CD4-positive, alpha-beta memory T cell (primary cell): ENCODE data around the gene ENTHD1. TPM values are rescaled to one million over a fixed set of nuclear protein-coding genes. Genes with fewer than 3 reads are reported as not detected.

Experiments used
- CTCF ChIA-PET: fragments of 350-600 bp; sonication (Branson Sonifier 250); formaldehyde crosslinking; loops from one replicate; lab custom pipeline; 2021; ENCODE audit warnings: inconsistent platforms; ENCODE audit not compliant: partially characterized antibody; lab: Charles Lee
- POLR2A ChIA-PET: fragments of 350-600 bp; sonication (Branson Sonifier 250); formaldehyde crosslinking; loops from one replicate; lab custom pipeline; 2021; ENCODE audit not compliant: partially characterized antibody; lab: Charles Lee
- DNase-seq, 5 donors: peaks; one replicate each; pipeline versions ENCODE4 v3.0.0 to v3.0.0-alpha.2; 2020 to 2022; ENCODE audit warnings: mixed read lengths in 1 of 5
- H3K27ac ChIP-seq: one replicate; pipeline ENCODE4 v1.7.0; 2013; ENCODE audit warnings: low read depth, low read length
- H3K27me3 ChIP-seq: 2 replicates; pipeline ENCODE4 v1.7.0; 2013; ENCODE audit warnings: mild to moderate bottlenecking, low read length, moderate library complexity; ENCODE audit not compliant: insufficient read depth
- H3K36me3 ChIP-seq: 2 replicates; pipeline ENCODE4 v1.7.0; 2013; ENCODE audit warnings: mild to moderate bottlenecking, low read length, moderate library complexity; ENCODE audit not compliant: insufficient read depth
- H3K4me1 ChIP-seq: 2 replicates; pipeline ENCODE4 v1.7.0; 2013; ENCODE audit warnings: mild to moderate bottlenecking, low read length, moderate library complexity; ENCODE audit not compliant: insufficient read depth
- H3K4me3 ChIP-seq, 2 donors: one replicate each; pipeline ENCODE4 v1.7.0; 2013; ENCODE audit warnings: low read length in 2 of 2, mild to moderate bottlenecking in 1 of 2
- H3K9me3 ChIP-seq, 2 donors: one replicate each; pipeline ENCODE4 v1.7.0; 2013; ENCODE audit warnings: low read length in 2 of 2, control low read depth in 1 of 2; ENCODE audit not compliant: control insufficient read depth in 1 of 2
- H3K27ac Mint-ChIP-seq, 7 donors: one replicate each; pipeline ENCODE4 v1.8.0; 2020 to 2021; ENCODE audit warnings: mixed read lengths in 7 of 7, mild to moderate bottlenecking in 6 of 7, inconsistent platforms in 3 of 7, moderate library complexity in 3 of 7
- H3K27me3 Mint-ChIP-seq, 2 donors: one replicate each; pipeline ENCODE4 v1.8.0; 2020 to 2021; ENCODE audit warnings: mixed read lengths in 2 of 2
- H3K36me3 Mint-ChIP-seq, 2 donors: one replicate each; pipeline ENCODE4 v1.8.0; 2020 to 2021; ENCODE audit warnings: mixed read lengths in 2 of 2, inconsistent platforms in 1 of 2, mild to moderate bottlenecking in 1 of 2
- H3K4me1 Mint-ChIP-seq, 4 donors: one replicate each; pipeline ENCODE4 v1.8.0; 2020 to 2021; ENCODE audit warnings: mixed read lengths in 4 of 4, mild to moderate bottlenecking in 1 of 4
- H3K4me3 Mint-ChIP-seq, 8 donors: one replicate each; pipeline ENCODE4 v1.8.0; 2020 to 2021; ENCODE audit warnings: mixed read lengths in 8 of 8, mild to moderate bottlenecking in 7 of 8, moderate library complexity in 6 of 8, inconsistent platforms in 3 of 8
- H3K9me3 Mint-ChIP-seq, 8 donors: one replicate each; pipeline ENCODE4 v1.8.0; 2020 to 2021; ENCODE audit warnings: mixed read lengths in 8 of 8, mild to moderate bottlenecking in 5 of 8, inconsistent platforms in 3 of 8, moderate library complexity in 1 of 8
- intact Hi-C: fragments of 100-400 bp; cut with micrococcal nuclease; formaldehyde crosslinking; loops from one replicate; pipeline ENCODE4 v1.15.1; 2023
- polyA plus RNA-seq, 2 donors: library from polyadenylated mRNA; unstranded; fragments of 300-500 nt; fragmentation: Illumina TruSeq; gene quantifications; one replicate each; pipeline ENCODE4 v1.2.3, GENCODE V29; 2021
- total RNA-seq, 2 experiments: library from RNA; stranded (reverse); gene quantifications; one replicate each; pipeline ENCODE4 v1.2.3, GENCODE V29; 2021

ENTHD1 gene
- total and polyA plus RNA-seq, 4 experiments from 2014 or later: 0.10 to 0.47 (median 0.20) TPM

DNA sequence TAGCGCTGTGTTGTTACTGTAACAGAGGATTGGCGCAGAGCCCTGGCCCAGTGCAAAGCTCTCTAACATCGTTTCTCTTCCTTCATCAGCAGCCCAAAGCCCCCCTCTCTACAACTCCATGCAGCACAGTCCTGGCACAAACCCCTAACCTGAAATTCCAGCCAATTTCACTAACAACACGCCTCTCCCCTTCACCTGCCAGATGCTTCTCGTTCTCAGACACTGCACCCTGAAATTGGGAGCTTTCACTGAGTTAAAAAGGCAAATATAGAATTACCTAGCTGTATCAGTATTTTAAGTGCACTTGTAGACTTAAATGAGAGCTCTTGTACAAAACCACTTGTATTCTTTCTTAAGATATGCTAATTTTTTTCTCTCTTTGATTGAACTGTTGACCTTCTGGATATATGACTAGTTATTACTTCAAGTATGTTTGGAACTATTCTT is 23.7 kb upstream of the ENTHD1 start:
- Histone ChIP-seq H3K9me3 (no peaks in the 10 kb centered on the region), H3K27ac (peak overlapping the region; percentile 55), H3K27me3 (no peaks in the 10 kb centered on the region), H3K4me1 (peaks cover 98% of the 10 kb centered on the region), H3K4me3 (peak overlapping the region in 1 of 2 donors; percentile 38), H3K36me3 (no peaks in the 10 kb centered on the region)
- peak overlapping the region in 6 of 7 donors; percentile 90 to 96 (median 92) for H3K27ac Mint-ChIP-seq
- H3K9me3 Mint-ChIP-seq: no peaks in the 10 kb centered on the region
- ChIA-PET CTCF (interaction anchor here (1.5 to 4.6 kb wide), 6 partner anchors 8 to 383 kb away, joined by 3 to 46 read pairs (median 9); no protein-coding TSS in a partner anchor), POLR2A (interaction anchor here (1.4 to 17.3 kb wide), 5 partner anchors 8 to 34 kb away, joined by 4 to 424 read pairs (median 63); partner anchors contain the start of gene GRAP2)
- peaks cover 0 to 1% of the 10 kb centered on the region in 2 donors for H3K27me3 Mint-ChIP-seq
- intact Hi-C loops: loop anchor here (1.0 kb wide), 1 partner anchor 14 kb away; no protein-coding TSS in a partner anchor
- peaks cover 17 to 66% of the 10 kb centered on the region in 2 donors for H3K36me3 Mint-ChIP-seq
- no peak for DNase-seq
- peaks cover 79 to 99% (median 89%) of the 10 kb centered on the region in 4 donors for H3K4me1 Mint-ChIP-seq
- H3K4me3 Mint-ChIP-seq: peak overlapping the region; percentile 60 to 89 (median 79)

DNA sequence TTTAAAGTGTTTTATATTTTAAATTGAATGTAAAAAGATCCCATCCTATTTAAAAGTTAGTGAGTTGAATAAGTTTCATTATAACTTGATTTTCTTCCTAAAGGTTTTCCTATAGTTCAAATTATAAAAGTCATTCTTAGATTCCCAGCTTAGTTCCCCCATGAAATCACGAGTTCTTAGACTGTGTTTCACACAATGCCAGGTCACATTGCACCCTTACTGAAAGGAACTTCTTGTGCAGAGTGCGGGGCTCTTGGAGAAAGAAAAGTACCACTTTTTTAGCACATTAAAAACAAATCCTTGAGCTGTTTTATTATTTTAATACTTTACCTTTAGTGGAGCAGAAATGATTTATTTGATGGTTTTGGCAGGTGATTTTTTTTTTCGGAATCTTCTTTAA is 22.9 kb upstream of the ENTHD1 start:
- no peak overlapping the region for H3K4me3 ChIP-seq
- H3K27me3 ChIP-seq: no peaks in the 10 kb centered on the region
- POLR2A ChIA-PET: interaction anchor here (0.6 to 17.3 kb wide), 9 partner anchors 9 to 35 kb away, joined by 4 to 424 read pairs (median 5); partner anchors contain the start of gene GRAP2
- CTCF ChIA-PET: interaction anchor here (1.2 to 4.6 kb wide), 8 partner anchors 8 to 382 kb away, joined by 3 to 46 read pairs (median 5); no protein-coding TSS in a partner anchor
- intact Hi-C loops: no loop called here
- Mint-ChIP-seq H3K36me3 (peaks cover 17 to 63% of the 10 kb centered on the region in 2 donors), H3K4me1 (peaks cover 80 to 99% (median 89%) of the 10 kb centered on the region in 4 donors), H3K9me3 (no peaks in the 10 kb centered on the region), H3K4me3 (peak overlapping the region in 7 of 8 donors; percentile 4 to 89 (median 74)), H3K27ac (peak overlapping the region in 6 of 7 donors; percentile 56 to 96 (median 92)), H3K27me3 (peaks cover 0 to 1% of the 10 kb centered on the region in 2 donors)
- peak overlapping the region; percentile 55 for H3K27ac ChIP-seq
- H3K4me1 ChIP-seq: peaks cover 98% of the 10 kb centered on the region
- no peaks in the 10 kb centered on the region for H3K36me3 ChIP-seq
- no peak for DNase-seq
- no peaks in the 10 kb centered on the region for H3K9me3 ChIP-seq

DNA sequence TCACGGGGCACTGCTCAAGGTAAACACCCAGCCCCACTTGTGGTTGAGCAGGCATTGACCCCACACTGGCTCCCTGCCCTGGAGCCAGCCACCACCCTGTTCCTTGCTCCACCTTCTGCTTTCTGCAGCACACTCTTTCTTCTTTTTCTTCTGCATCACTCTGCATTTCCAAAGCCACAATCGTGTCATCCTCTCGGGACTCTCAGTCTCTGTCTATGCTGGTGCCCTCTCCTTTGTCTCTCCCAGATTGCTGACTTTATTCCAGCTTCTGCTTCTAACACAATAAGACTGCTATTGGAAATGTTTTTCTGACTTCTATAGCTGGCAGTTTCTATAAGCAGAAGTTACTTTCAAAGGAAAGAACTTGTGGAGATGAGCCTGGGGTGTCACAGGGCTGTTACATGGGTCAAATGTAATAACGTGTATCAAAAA is 21.8 kb upstream of the ENTHD1 start:
- H3K4me3 ChIP-seq: peak overlapping the region in 1 of 2 donors; percentile 21
- peaks cover 15 to 57% of the 10 kb centered on the region in 2 donors for H3K36me3 Mint-ChIP-seq
- peak overlapping the region; percentile 74 to 89 (median 82) for H3K4me3 Mint-ChIP-seq
- H3K27me3 Mint-ChIP-seq: no peaks in the 10 kb centered on the region
- peaks cover 97% of the 10 kb centered on the region for H3K4me1 ChIP-seq
- H3K27ac Mint-ChIP-seq: peak overlapping the region in 6 of 7 donors; percentile 89 to 97 (median 91)
- H3K9me3 Mint-ChIP-seq: no peaks in the 10 kb centered on the region
- H3K9me3 ChIP-seq: no peaks in the 10 kb centered on the region
- intact Hi-C loops: no loop called here
- no peaks in the 10 kb centered on the region for H3K36me3 ChIP-seq
- CTCF ChIA-PET: interaction anchor here (1.2 to 4.6 kb wide), 8 partner anchors 9 to 381 kb away, joined by 3 to 46 read pairs (median 4); no protein-coding TSS in a partner anchor
- H3K27ac ChIP-seq: peak overlapping the region; percentile 55
- peaks cover 76 to 99% (median 87%) of the 10 kb centered on the region in 4 donors for H3K4me1 Mint-ChIP-seq
- DNase-seq: no peak
- no peaks in the 10 kb centered on the region for H3K27me3 ChIP-seq
- POLR2A ChIA-PET: interaction anchor here (0.5 to 17.3 kb wide), 8 partner anchors 9 to 512 kb away, joined by 3 to 424 read pairs (median 13); partner anchors contain the start of gene GRAP2

DNA sequence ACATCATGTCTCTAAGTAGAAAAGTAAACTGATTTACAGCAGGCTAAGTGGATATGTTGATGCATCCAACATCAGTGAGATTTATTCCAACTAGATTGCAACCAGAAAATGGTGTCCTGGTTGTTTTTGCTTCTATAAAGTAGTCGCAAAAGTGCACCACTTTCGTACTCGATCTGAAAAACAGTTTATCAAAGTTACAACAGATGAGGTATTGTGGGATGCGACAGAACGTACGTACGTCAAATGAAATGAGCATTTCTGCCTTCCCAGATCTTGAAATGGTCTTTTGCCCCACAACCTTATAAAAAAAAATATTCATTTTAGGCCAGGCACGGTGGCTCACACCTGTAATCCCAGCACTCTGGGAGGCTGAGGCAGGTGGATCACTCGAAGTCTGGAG is 21.0 kb upstream of the ENTHD1 start:
- ChIA-PET CTCF (interaction anchor here (0.7 to 2.4 kb wide), 4 partner anchors 9 to 13 kb away, joined by 3 to 13 read pairs (median 4); no protein-coding TSS in a partner anchor), POLR2A (interaction anchor here (0.9 to 17.3 kb wide), 5 partner anchors 8 to 27 kb away, joined by 3 to 424 read pairs (median 63); no protein-coding TSS in a partner anchor)
- no peaks in the 10 kb centered on the region for H3K27me3 Mint-ChIP-seq
- peak overlapping the region in 7 of 8 donors; percentile 40 to 100 (median 94) for H3K4me3 Mint-ChIP-seq
- Histone ChIP-seq H3K4me3 (no peak overlapping the region), H3K27me3 (no peaks in the 10 kb centered on the region), H3K36me3 (no peaks in the 10 kb centered on the region), H3K27ac (peak overlapping the region; percentile 47), H3K4me1 (peaks cover 97% of the 10 kb centered on the region), H3K9me3 (no peaks in the 10 kb centered on the region)
- peaks cover 14 to 57% of the 10 kb centered on the region in 2 donors for H3K36me3 Mint-ChIP-seq
- peaks cover 76 to 99% (median 87%) of the 10 kb centered on the region in 4 donors for H3K4me1 Mint-ChIP-seq
- intact Hi-C loops: no loop called here
- no peak for DNase-seq
- peak overlapping the region in 6 of 7 donors; percentile 79 to 97 (median 94) for H3K27ac Mint-ChIP-seq
- no peaks in the 10 kb centered on the region for H3K9me3 Mint-ChIP-seq

DNA sequence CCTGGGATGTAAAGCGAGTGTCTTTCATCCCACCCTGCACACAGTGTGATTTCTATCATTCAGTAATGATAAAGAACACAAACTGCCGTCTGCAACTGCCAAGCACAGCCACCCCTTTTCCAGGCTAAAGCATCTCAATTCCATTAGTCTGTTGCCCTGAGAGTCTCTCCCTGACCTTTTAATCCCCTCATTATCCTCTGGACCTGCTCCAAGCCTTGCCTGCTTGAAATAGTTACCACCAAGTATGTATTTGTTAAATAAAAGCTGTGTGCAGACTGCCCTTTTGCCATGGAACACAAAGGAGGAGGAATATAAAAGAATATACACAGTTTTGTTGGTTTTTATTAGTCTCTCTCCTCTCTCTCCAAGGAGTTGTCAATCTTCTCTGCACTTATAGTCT is 20.3 kb upstream of the ENTHD1 start:
- H3K4me3 ChIP-seq: no peak overlapping the region
- DNase-seq: no peak
- H3K4me1 ChIP-seq: peaks cover 97% of the 10 kb centered on the region

DNA sequence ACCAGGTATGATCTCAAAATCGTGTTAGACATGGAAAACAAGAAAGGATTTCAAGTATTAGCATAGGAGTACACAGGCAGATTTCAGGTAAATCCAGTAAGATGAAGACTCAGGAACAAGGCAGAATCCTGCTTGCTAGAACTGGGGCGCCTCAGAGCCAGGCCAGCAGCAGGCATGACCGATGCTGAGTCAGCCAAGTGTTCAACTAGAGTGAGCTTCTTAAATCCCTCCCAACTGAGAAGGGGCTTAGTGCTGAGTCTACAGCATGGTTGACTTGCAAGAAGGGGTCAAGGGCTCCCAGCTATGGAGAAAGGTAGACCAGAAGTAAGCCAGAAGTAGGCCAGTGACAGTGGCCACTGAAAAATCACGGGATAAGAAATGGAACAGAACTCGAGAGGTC is 19.8 kb upstream of the ENTHD1 start:
- ChIA-PET POLR2A (interaction anchor here (0.7 to 17.3 kb wide), 6 partner anchors 7 to 29 kb away, joined by 3 to 424 read pairs (median 33); no protein-coding TSS in a partner anchor), CTCF (interaction anchor here (0.9 to 1.4 kb wide), 3 partner anchors 13 to 21 kb away, joined by 3 read pairs; no protein-coding TSS in a partner anchor)
- intact Hi-C loops: no loop called here
- Mint-ChIP-seq H3K27ac (peak overlapping the region in 6 of 7 donors; percentile 77 to 98 (median 94)), H3K4me1 (peaks cover 80 to 100% (median 90%) of the 10 kb centered on the region in 4 donors), H3K27me3 (no peaks in the 10 kb centered on the region), H3K4me3 (peak overlapping the region; percentile 72 to 100 (median 94)), H3K36me3 (peaks cover 17 to 64% of the 10 kb centered on the region in 2 donors), H3K9me3 (no peaks in the 10 kb centered on the region)
- Histone ChIP-seq H3K27me3 (no peaks in the 10 kb centered on the region), H3K4me3 (peak overlapping the region in 1 of 2 donors; percentile 7), H3K36me3 (no peaks in the 10 kb centered on the region), H3K9me3 (no peaks in the 10 kb centered on the region), H3K4me1 (peaks cover 97% of the 10 kb centered on the region), H3K27ac (peak overlapping the region; percentile 47)
- DNase-seq: no peak

More for the DNA sequence above, 20.3 kb upstream of the ENTHD1 start:
- CTCF ChIA-PET: interaction anchor here (1.0 to 1.7 kb wide), 3 partner anchors 12 to 22 kb away, joined by 3 to 4 read pairs (median 3); no protein-coding TSS in a partner anchor
- no peaks in the 10 kb centered on the region for H3K9me3 Mint-ChIP-seq
- no peaks in the 10 kb centered on the region for H3K27me3 Mint-ChIP-seq
- no peaks in the 10 kb centered on the region for H3K36me3 ChIP-seq
- peaks cover 78 to 100% (median 89%) of the 10 kb centered on the region in 4 donors for H3K4me1 Mint-ChIP-seq
- H3K27ac Mint-ChIP-seq: peak overlapping the region in 6 of 7 donors; percentile 79 to 98 (median 94)
- POLR2A ChIA-PET: interaction anchor here (0.8 to 17.3 kb wide), 6 partner anchors 8 to 28 kb away, joined by 3 to 424 read pairs (median 33); no protein-coding TSS in a partner anchor
- H3K36me3 Mint-ChIP-seq: peaks cover 17 to 59% of the 10 kb centered on the region in 2 donors
- H3K4me3 Mint-ChIP-seq: peak overlapping the region; percentile 72 to 100 (median 94)
- peak overlapping the region; percentile 47 for H3K27ac ChIP-seq
- intact Hi-C loops: no loop called here
- no peaks in the 10 kb centered on the region for H3K9me3 ChIP-seq
- H3K27me3 ChIP-seq: no peaks in the 10 kb centered on the region
